Aortic smooth muscle cell (primary cell): ENCODE measurements around the gene ARHGAP5. TPM values are rescaled to one million over a fixed set of nuclear protein-coding genes. Genes with fewer than 3 reads are reported as not detected.

Experiments used
- total RNA-seq: library from RNA; depleted of rRNA; stranded (reverse); fragments of >200 nt; gene quantifications from 2 replicates; pipeline ENCODE4 v1.2.3, GENCODE V29; 2014

Gene ARHGAP5
- 48.4 and 82.1 TPM in 2 replicates for total RNA-seq

GRCh38 chr14:32077081-32078022 lies at the start of gene ARHGAP5:
Gene ARHGAP5 (plus strand): TSS chr14:32077304. CDS start chr14:32090670, 13,366 bp downstream.

GRCh38 chr14:32201816-32202490 lies 124.8 kb downstream of the ARHGAP5 start, which contains the start of gene RNU6-7:
Gene RNU6-7 (plus strand): TSS chr14:32202045.

GRCh38 chr14:32202998-32203882 lies 126.1 kb downstream of the ARHGAP5 start, which contains the start of gene RNU6-8:
Gene RNU6-8 (minus strand): TSS chr14:32203269.

Other genes with a start within 250 kb of the ARHGAP5 start
- not detected in 2 replicates for gene RNU6-7, start 124.7 kb downstream of the ARHGAP5 start, total RNA-seq
- gene RNU6-8, start 126.0 kb downstream of the ARHGAP5 start, total RNA-seq: not detected in 2 replicates